ENCODE data around the gene CCDC71L. TPM values are rescaled to one million over a fixed set of nuclear protein-coding genes. Genes with fewer than 3 reads are reported as not detected.

CCDC71L gene
- total RNA-seq, 1 experiment from 2014 or later = 21.1 TPM

DNA sequence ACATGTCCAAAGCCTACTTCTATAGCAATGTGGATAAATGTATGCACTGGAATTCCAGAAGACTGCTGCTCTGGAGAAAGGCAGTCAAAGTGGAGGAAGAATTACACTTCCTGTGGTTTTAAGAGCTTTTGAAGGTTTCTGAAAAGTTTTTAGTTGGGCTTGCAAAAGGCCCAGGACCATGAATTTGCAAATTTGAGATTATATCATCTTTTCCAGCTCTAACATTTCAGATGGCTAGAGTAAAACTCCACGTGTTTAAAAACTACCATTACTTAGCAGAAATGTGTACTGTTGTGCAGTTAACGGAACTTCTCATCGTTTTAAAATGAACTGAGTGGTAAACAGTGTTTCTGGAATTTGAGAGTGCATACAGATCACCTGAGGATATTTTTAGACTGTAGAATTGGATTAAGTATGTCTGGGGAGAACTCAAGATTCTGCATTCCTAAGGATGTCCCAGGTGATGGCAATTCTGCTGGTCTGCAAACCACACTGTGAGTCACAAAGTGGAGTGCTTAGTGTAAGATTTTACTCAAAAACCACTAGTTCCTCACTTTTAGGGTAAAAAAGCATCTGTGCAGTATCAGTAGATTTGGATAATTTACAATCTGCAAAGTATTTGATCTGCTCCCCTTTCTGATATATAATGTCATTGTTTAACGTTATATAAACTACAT is 32.9 kb upstream of the CCDC71L start:
- H3K9me2 ChIP-seq (ENCODE audit: insufficient read depth) = peaks cover 3% of the 10 kb centered on the region; the same call in 1 of the 2 replicates
- no peaks in the 10 kb centered on the region for H3K27me3 ChIP-seq (ENCODE audit: insufficient read depth, low read length)
- H2AFZ ChIP-seq (ENCODE audit: low read depth, low read length, poor library complexity, severe bottlenecking) = no peak overlapping the region
- ATAC-seq (no peak), DNase-seq (ENCODE audit: low read depth, low spot score) (no peak)
- ChIA-PET POLR2A (no interaction called here), RAD21 (ENCODE audit: low non-redundant PET in 1 of 2, low total read pairs in 2 of 2, uncharacterized antibody in 2 of 2, unreplicated experiment in 2 of 2) (no interaction called here), CTCF (no interaction called here)
- no peaks in the 10 kb centered on the region for H3K9me3 ChIP-seq (ENCODE audit: control insufficient read depth in 1 of 2, insufficient read depth in 1 of 2, low read depth in 1 of 2, low read length in 2 of 2)
- H3K4me2 ChIP-seq (ENCODE audit: low read length) = 0 out of 2 replicates have a peak overlapping the region, but pooled peaks have one; percentile 3
- H3K4me3 ChIP-seq (replicated peaks in 1 of 2; ENCODE audit: low read depth in 1 of 2, low read length in 2 of 2) = no peak overlapping the region
- H3K27ac ChIP-seq (ENCODE audit: low read depth, low read length) = no peak overlapping the region
- H3K36me3 ChIP-seq (ENCODE audit: control insufficient read depth in 1 of 2, insufficient read depth in 2 of 2, low read length in 2 of 2) = no peaks in the 10 kb centered on the region
- TF ChIP-seq, protein P1, sequence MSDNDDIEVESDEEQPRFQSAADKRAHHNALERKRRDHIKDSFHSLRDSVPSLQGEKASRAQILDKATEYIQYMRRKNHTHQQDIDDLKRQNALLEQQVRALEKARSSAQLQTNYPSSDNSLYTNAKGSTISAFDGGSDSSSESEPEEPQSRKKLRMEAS (IDR thresholded peaks at IDR 0.05) = no peak
- no peak for TF ChIP-seq FOSL1 (IDR thresholded peaks at IDR 0.05; ENCODE audit: low read depth)
- no peak for TF ChIP-seq SIN3A (IDR thresholded peaks at IDR 0.05; ENCODE audit: low read depth)
- TF ChIP-seq CBX3 (IDR thresholded peaks at IDR 0.05; ENCODE audit: low read depth) = no peak
- TF ChIP-seq, protein P2, sequence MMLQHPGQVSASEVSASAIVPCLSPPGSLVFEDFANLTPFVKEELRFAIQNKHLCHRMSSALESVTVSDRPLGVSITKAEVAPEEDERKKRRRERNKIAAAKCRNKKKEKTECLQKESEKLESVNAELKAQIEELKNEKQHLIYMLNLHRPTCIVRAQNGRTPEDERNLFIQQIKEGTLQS (IDR thresholded peaks at IDR 0.05) = no peak
- no peak for TF ChIP-seq EGR1 (IDR thresholded peaks at IDR 0.05; ENCODE audit: low read depth)
- TF ChIP-seq ZFX (IDR thresholded peaks at IDR 0.05) = no peak
- no peak for TF ChIP-seq CEBPB (IDR thresholded peaks at IDR 0.05; ENCODE audit: low read depth)
- TF ChIP-seq RAD21 (IDR thresholded peaks at IDR 0.05; ENCODE audit: low read depth) = no peak
- no peak for TF ChIP-seq EZH2phosphoT487 (IDR thresholded peaks at IDR 0.05; ENCODE audit: borderline replicate concordance)
- intact Hi-C loops (cut with micrococcal nuclease) = no loop called here
- H3K9ac ChIP-seq (ENCODE audit: low read length) = no peak overlapping the region
- BruUV-seq (replicated peaks) = no TSS peak
- H3K4me1 ChIP-seq (ENCODE audit: control insufficient read depth in 1 of 2, insufficient read depth in 2 of 2, low read length in 2 of 2) = peaks cover 0 to 9% of the 10 kb centered on the region in 2 experiments; a peak in 2 of 4 replicates
- no peaks in the 10 kb centered on the region for H3K79me2 ChIP-seq (ENCODE audit: insufficient read depth, low read length)
- no peaks in the 10 kb centered on the region for H4K20me1 ChIP-seq (ENCODE audit: insufficient read depth)

DNA sequence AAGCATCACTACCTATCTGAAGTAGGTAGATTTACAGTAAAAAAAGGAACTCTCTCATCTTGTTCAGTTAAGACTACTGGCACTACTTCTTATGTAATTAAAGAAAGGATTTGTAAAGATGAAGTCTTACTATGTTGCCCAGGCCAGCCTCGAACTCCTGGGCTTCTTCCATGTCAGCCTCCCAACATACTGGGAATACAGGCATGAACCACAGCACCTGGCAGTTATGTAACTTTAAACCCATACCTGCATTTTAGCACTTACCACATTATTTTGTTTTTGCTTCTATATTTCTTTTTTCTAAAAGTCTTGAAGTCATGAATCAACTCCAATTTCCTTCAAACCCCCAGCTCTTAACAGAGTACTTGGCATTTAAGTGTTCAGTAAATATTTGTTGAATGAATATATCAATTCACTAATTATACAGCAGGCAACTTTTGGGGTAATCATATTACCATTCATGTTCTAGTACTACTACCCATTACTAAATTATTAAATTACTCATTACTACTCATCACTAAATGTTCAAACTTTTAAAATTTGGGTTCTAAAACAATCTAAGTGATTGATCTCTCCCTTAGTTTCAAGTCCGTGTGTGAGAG is 31.6 kb upstream of the CCDC71L start:
- CTCF ChIA-PET = no interaction called here
- DNase-seq (ENCODE audit: low read depth, low spot score) (no peak), ATAC-seq (no peak)
- TF ChIP-seq ZNF274 (IDR thresholded peaks at IDR 0.05; ENCODE audit: low read depth, low read length) (no peak), FOSL1 (IDR thresholded peaks at IDR 0.05; ENCODE audit: low read depth) (no peak), POLR2A (IDR thresholded peaks at IDR 0.05; ENCODE audit: borderline replicate concordance, extremely low read depth, insufficient read depth, insufficient read length) (no peak), YY1 (IDR thresholded peaks at IDR 0.05; ENCODE audit: extremely low read depth, insufficient replicate concordance, low read depth, low read length) (no peak), EGR1 (IDR thresholded peaks at IDR 0.05; ENCODE audit: low read depth) (no peak), SIN3A (IDR thresholded peaks at IDR 0.05; ENCODE audit: low read depth) (no peak), ZFX (IDR thresholded peaks at IDR 0.05) (no peak), SP1 (IDR thresholded peaks at IDR 0.05; ENCODE audit: low read depth) (no peak), RAD21 (IDR thresholded peaks at IDR 0.05; ENCODE audit: low read depth) (no peak)
- TF ChIP-seq, protein P1 (IDR thresholded peaks at IDR 0.05) = no peak
- TF ChIP-seq, protein P2 (IDR thresholded peaks at IDR 0.05) = no peak
- TF ChIP-seq, protein P3, sequence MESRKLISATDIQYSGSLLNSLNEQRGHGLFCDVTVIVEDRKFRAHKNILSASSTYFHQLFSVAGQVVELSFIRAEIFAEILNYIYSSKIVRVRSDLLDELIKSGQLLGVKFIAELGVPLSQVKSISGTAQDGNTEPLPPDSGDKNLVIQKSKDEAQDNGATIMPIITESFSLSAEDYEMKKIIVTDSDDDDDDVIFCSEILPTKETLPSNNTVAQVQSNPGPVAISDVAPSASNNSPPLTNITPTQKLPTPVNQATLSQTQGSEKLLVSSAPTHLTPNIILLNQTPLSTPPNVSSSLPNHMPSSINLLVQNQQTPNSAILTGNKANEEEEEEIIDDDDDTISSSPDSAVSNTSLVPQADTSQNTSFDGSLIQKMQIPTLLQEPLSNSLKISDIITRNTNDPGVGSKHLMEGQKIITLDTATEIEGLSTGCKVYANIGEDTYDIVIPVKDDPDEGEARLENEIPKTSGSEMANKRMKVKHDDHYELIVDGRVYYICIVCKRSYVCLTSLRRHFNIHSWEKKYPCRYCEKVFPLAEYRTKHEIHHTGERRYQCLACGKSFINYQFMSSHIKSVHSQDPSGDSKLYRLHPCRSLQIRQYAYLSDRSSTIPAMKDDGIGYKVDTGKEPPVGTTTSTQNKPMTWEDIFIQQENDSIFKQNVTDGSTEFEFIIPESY (IDR thresholded peaks at IDR 0.05; ENCODE audit: extremely low read depth, insufficient replicate concordance, low read length) = no peak
- H3K79me2 ChIP-seq (ENCODE audit: insufficient read depth, low read length) = no peaks in the 10 kb centered on the region
- no peaks in the 10 kb centered on the region for H4K20me1 ChIP-seq (ENCODE audit: insufficient read depth)
- no peak overlapping the region for H2AFZ ChIP-seq (ENCODE audit: low read depth, low read length, poor library complexity, severe bottlenecking)
- no peak overlapping the region for H3K4me2 ChIP-seq (ENCODE audit: low read length)
- peaks cover 0 to 9% of the 10 kb centered on the region in 2 experiments; a peak in 2 of 4 replicates for H3K4me1 ChIP-seq (ENCODE audit: control insufficient read depth in 1 of 2, insufficient read depth in 2 of 2, low read length in 2 of 2)
- RAD21 ChIA-PET (ENCODE audit: low non-redundant PET in 1 of 2, low total read pairs in 2 of 2, uncharacterized antibody in 2 of 2, unreplicated experiment in 2 of 2) = no interaction called here
- no TSS peak for BruUV-seq (replicated peaks)
- POLR2A ChIA-PET = no interaction called here
- no peak overlapping the region for H3K4me3 ChIP-seq (replicated peaks in 1 of 2; ENCODE audit: low read depth in 1 of 2, low read length in 2 of 2)
- H3K9me2 ChIP-seq (ENCODE audit: insufficient read depth) = peaks cover 3% of the 10 kb centered on the region; the same call in 1 of the 2 replicates
- no peaks in the 10 kb centered on the region for H3K36me3 ChIP-seq (ENCODE audit: control insufficient read depth in 1 of 2, insufficient read depth in 2 of 2, low read length in 2 of 2)
- no peak overlapping the region for H3K9ac ChIP-seq (ENCODE audit: low read length)
- H3K9me3 ChIP-seq (ENCODE audit: control insufficient read depth in 1 of 2, insufficient read depth in 1 of 2, low read depth in 1 of 2, low read length in 2 of 2) = no peaks in the 10 kb centered on the region
- no peak overlapping the region for H3K27ac ChIP-seq (ENCODE audit: low read depth, low read length)
- intact Hi-C loops (cut with micrococcal nuclease) = no loop called here
- no peaks in the 10 kb centered on the region for H3K27me3 ChIP-seq (ENCODE audit: insufficient read depth, low read length)

Data from HCT116 (cell line).